Subcutaneous adipose tissue (tissue), 4 donors: Measurements from ENCODE around the gene PEF1. TPM values are rescaled to one million over a fixed set of nuclear protein-coding genes. Genes with fewer than 3 reads are reported as not detected.

Experiments used
- CTCF ChIP-seq: fragments of 450-650 bp; IDR thresholded peaks from one replicate; pipeline ENCODE4 v1.5.1; 2016; ENCODE audit warnings: low read depth, mild to moderate bottlenecking, control low read depth, antibody characterized with exemption, moderate library complexity
- total RNA-seq, 4 donors: library from RNA; depleted of rRNA; stranded (reverse); fragments of >200 nt; gene quantifications; one replicate each; pipeline ENCODE4 v1.1.0, GENCODE V29; 2016

The PEF1 gene
- total RNA-seq, 4 donors from 2014 or later = 49.6 to 68.8 (median 56.9) TPM

- no peak for TF ChIP-seq CTCF
Measured at GRCh38 chr1:31624309-31624708, 20.4 kb downstream of the PEF1 start.

- no peak for TF ChIP-seq CTCF
Measured at GRCh38 chr1:31623365-31623764, 21.3 kb downstream of the PEF1 start.

- TF ChIP-seq CTCF = no peak
Measured at GRCh38 chr1:31621847-31622730, 22.6 kb downstream of the PEF1 start.

- TF ChIP-seq CTCF = no peak
Measured at GRCh38 chr1:31621498-31621820, 23.2 kb downstream of the PEF1 start.

- no peak for TF ChIP-seq CTCF
Measured at GRCh38 chr1:31620631-31621497, 23.8 kb downstream of the PEF1 start.

GRCh38 chr1:31618916-31619846 is 25.5 kb downstream of the PEF1 start:
- TF ChIP-seq CTCF = no peak
